ENCODE results near the gene DYSF. TPM values are rescaled to one million over a fixed set of nuclear protein-coding genes. Genes with fewer than 3 reads are reported as not detected.

DYSF gene
- total and polyA plus RNA-seq, 2 donors (not counting 1 experiment from before 2014, with no cell fraction given): 0.17 to 0.43 TPM

GRCh38 chr2:71595569-71595968 lies 142.2 kb downstream of the DYSF start:
- 81% methylated on average over 3 of the region's 7 CpGs for WGBS (ENCODE audit: insufficient coverage)
- Mint-ChIP-seq H3K27me3 (peaks cover 9% of the 10 kb centered on the region), H3K4me3 (no peak overlapping the region), H3K4me1 (no peaks in the 10 kb centered on the region), H3K9me3 (ENCODE audit: insufficient read depth) (no peaks in the 10 kb centered on the region), H3K27ac (no peak overlapping the region)
- intact Hi-C loops (cut with micrococcal nuclease): no loop called here
- Histone ChIP-seq H3K79me2 (ENCODE audit: control insufficient read depth, insufficient read depth, low read length) (no peaks in the 10 kb centered on the region), H2AFZ (ENCODE audit: insufficient read depth, low read depth, low read length, poor library complexity, severe bottlenecking) (no peak overlapping the region), H3K36me3 (replicated peaks in 1 of 2; ENCODE audit: control extremely low read depth in 1 of 2, control insufficient read depth in 1 of 2, extremely low read depth in 1 of 2, insufficient read depth in 2 of 2, low read length in 1 of 2) (no peaks in the 10 kb centered on the region), H3K4me2 (replicated peaks; ENCODE audit: low read depth, low read length, poor library complexity, severe bottlenecking) (no peak overlapping the region), H3K27ac (ENCODE audit: low read length in 2 of 2) (no peak overlapping the region), H3K4me3 (ENCODE audit: control extremely low read depth in 1 of 5, extremely low read depth in 1 of 5, insufficient read depth in 1 of 5, low read depth in 2 of 5, low read length in 4 of 5) (no peak overlapping the region), H4K20me1 (ENCODE audit: control insufficient read depth, insufficient read depth, low read length, poor library complexity, severe bottlenecking) (no peaks in the 10 kb centered on the region), H3K27me3 (replicated peaks in 1 of 4; ENCODE audit: control extremely low read depth in 1 of 4, control insufficient read depth in 3 of 4, insufficient read depth in 4 of 4, low read length in 3 of 4) (no peaks in the 10 kb centered on the region), H3K9me3 (ENCODE audit: control extremely low read depth in 1 of 3, control insufficient read depth in 2 of 3, insufficient read depth in 1 of 3, low read length in 2 of 3) (no peaks in the 10 kb centered on the region), H3K9ac (ENCODE audit: low read length) (no peak overlapping the region), H3K4me1 (ENCODE audit: control insufficient read depth in 2 of 2, insufficient read depth in 2 of 2, low read length in 2 of 2) (no peaks in the 10 kb centered on the region)
- TF ChIP-seq CTCF (IDR thresholded peaks at IDR 0.05) (no peak), EZH2 (IDR thresholded peaks at IDR 0.05; ENCODE audit: borderline replicate concordance, insufficient read depth, low read depth, low read length, poor library complexity, severe bottlenecking) (no peak)
- ChIA-PET POLR2A (no interaction called here), CTCF (no interaction called here)
- DNase-seq: no peak
- no peak for ATAC-seq (ENCODE audit: low read depth)

GRCh38 chr2:71596011-71596410 lies 142.7 kb downstream of the DYSF start:
- Mint-ChIP-seq H3K4me3 (no peak overlapping the region), H3K27ac (no peak overlapping the region), H3K9me3 (ENCODE audit: insufficient read depth) (no peaks in the 10 kb centered on the region), H3K27me3 (peaks cover 10% of the 10 kb centered on the region), H3K4me1 (no peaks in the 10 kb centered on the region)
- TF ChIP-seq CTCF (IDR thresholded peaks at IDR 0.05) (no peak), EZH2 (IDR thresholded peaks at IDR 0.05; ENCODE audit: borderline replicate concordance, insufficient read depth, low read depth, low read length, poor library complexity, severe bottlenecking) (no peak)
- Histone ChIP-seq H3K4me2 (replicated peaks; ENCODE audit: low read depth, low read length, poor library complexity, severe bottlenecking) (no peak overlapping the region), H3K9ac (ENCODE audit: low read length) (no peak overlapping the region), H3K79me2 (ENCODE audit: control insufficient read depth, insufficient read depth, low read length) (no peaks in the 10 kb centered on the region), H3K4me3 (ENCODE audit: control extremely low read depth in 1 of 5, extremely low read depth in 1 of 5, insufficient read depth in 1 of 5, low read depth in 2 of 5, low read length in 4 of 5) (no peak overlapping the region), H3K27me3 (replicated peaks in 1 of 4; ENCODE audit: control extremely low read depth in 1 of 4, control insufficient read depth in 3 of 4, insufficient read depth in 4 of 4, low read length in 3 of 4) (no peaks in the 10 kb centered on the region), H2AFZ (ENCODE audit: insufficient read depth, low read depth, low read length, poor library complexity, severe bottlenecking) (no peak overlapping the region), H3K4me1 (ENCODE audit: control insufficient read depth in 2 of 2, insufficient read depth in 2 of 2, low read length in 2 of 2) (no peaks in the 10 kb centered on the region), H3K27ac (ENCODE audit: low read length in 2 of 2) (no peak overlapping the region), H3K9me3 (ENCODE audit: control extremely low read depth in 1 of 3, control insufficient read depth in 2 of 3, insufficient read depth in 1 of 3, low read length in 2 of 3) (no peaks in the 10 kb centered on the region), H3K36me3 (replicated peaks in 1 of 2; ENCODE audit: control extremely low read depth in 1 of 2, control insufficient read depth in 1 of 2, extremely low read depth in 1 of 2, insufficient read depth in 2 of 2, low read length in 1 of 2) (no peaks in the 10 kb centered on the region), H4K20me1 (ENCODE audit: control insufficient read depth, insufficient read depth, low read length, poor library complexity, severe bottlenecking) (no peaks in the 10 kb centered on the region)
- 83% methylated on average over 14 of the region's 17 CpGs for WGBS (ENCODE audit: insufficient coverage)
- DNase-seq (no peak), ATAC-seq (ENCODE audit: low read depth) (no peak)
- CTCF ChIA-PET: no interaction called here
- intact Hi-C loops (cut with micrococcal nuclease): no loop called here
- POLR2A ChIA-PET: no interaction called here

Data from B cell (primary cell).